OCI-M1 (cell line): ENCODE results near the gene HENMT1.
"Not testable (repeated sequence)": the region's sequence is repeated elsewhere in the genome, so short reads cannot be mapped to it uniquely, and the experiment has no call there.

Experiments used
- DNase-seq: peaks from one replicate; lab custom pipeline; 2025; lab: John Stamatoyannopoulos, UW

Gene HENMT1

DNA sequence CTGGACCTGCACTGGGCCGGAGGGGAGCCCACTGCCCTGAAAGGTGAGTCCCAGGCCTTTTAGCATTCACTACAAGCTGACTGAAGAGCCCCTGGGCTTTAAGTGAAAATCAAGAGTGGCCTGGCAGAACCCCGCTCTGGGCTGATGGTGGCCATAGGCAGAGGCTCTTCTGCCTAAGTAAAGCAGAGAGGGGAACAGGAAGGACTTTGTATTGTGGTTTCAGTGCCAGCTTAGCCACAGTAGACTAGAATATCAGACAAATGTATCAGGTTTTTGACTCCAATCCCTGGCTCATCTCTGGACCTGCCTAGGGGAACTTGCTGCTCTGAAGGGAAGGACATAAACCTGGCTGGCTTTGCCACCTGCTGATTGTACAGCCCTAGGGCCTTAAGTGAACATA, 10.2 kb upstream of the HENMT1 start:
- no peak for DNase-seq

DNA sequence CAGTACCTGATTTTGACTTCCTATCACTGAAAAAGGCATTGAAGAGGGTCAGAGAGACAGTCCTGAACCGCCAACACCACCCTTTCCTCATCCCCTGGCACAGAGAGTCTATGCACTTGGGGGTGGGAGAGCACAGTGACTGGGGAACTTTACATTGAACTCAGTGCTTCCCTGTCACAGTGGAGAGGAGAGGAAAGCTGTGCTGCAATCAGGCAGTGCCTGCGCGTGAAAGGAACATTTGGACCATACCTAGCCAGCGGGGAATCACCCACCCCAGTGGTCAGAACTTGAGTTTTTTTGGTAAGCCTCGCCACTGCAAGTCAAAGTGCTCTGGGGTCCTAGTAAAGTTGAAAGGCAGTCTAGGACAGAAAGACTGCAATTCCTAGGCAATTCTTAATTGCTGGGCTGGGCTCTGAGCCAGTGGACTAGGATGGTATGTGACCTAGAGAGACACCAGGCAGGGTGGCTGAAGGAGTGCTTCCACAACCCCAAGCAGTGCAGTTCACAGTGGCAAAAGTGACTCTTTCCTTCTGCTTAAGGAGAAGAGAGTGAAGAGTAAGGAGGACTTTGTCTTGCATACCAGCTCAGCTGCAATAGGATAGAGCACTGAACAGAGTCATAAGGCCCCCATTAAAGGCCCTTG, 9.4 kb upstream of the HENMT1 start:
- DNase-seq, result no peak

GRCh38 chr1:108669679-108670078, 8.8 kb upstream of the HENMT1 start:
- no peak for DNase-seq

GRCh38 chr1:108668777-108669176, 7.9 kb upstream of the HENMT1 start:
- no peak for DNase-seq

GRCh38 chr1:108667422-108667821, 6.5 kb upstream of the HENMT1 start:
- not testable (repeated sequence) for DNase-seq

- no peak for DNase-seq
Observed at GRCh38 chr1:108665771-108666170, 4.9 kb upstream of the HENMT1 start.

- no peak for DNase-seq
Observed at GRCh38 chr1:108665067-108665466, 4.2 kb upstream of the HENMT1 start.

- peak; percentile 6 for DNase-seq
Observed at GRCh38 chr1:108664481-108664880, 3.6 kb upstream of the HENMT1 start.

DNA sequence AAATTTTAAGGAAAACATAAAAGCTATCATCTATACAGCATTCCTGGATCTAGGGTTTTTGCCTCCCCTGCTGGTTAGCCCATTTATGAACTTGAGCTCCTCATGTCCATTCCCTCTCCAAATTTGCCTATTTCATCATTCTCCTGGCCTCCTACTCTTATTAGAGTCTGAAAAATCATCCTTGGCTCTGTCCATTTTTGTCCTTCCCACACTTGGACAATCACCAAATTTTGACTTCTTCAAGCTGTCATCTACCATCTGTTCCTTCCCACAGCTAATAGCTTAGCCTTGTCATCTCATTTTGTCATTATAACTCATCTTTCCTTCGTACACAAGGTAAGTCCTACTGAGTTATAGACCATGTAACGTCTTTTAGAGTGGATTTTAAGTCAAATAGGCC, 2.2 kb upstream of the HENMT1 start:
- DNase-seq, result no peak

DNA sequence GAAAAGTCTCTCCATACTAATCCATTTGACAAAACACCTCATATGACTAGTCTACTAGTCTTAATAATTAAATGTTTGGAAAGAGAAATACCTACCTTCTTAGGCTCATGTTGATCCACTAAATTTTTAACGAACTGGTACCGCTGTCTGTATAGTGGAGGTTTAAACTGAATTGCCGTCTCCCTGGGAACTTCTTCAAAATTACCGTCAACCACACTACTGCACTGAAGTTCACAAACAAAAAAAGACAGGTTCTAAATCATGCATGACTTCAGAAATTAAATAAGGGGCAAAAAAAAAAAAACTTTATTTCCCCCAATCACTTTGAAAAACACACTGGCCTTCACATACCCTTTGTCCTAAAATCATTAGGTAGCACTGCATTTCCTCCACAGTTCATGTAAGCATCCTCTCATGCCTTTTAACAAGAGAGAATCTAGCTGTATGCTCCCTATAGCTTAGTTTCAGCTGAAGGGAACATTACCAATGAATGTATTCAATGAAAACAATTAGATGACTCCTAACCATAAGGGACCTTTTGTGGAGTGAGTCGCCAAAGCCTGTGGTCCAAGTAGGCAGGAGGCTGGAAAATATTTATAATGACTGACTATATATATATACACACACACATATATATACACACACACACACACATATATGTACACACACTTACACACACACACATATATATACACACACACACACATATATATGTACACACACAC, 3.4 kb downstream of the HENMT1 start:
- DNase-seq, result no peak

DNA sequence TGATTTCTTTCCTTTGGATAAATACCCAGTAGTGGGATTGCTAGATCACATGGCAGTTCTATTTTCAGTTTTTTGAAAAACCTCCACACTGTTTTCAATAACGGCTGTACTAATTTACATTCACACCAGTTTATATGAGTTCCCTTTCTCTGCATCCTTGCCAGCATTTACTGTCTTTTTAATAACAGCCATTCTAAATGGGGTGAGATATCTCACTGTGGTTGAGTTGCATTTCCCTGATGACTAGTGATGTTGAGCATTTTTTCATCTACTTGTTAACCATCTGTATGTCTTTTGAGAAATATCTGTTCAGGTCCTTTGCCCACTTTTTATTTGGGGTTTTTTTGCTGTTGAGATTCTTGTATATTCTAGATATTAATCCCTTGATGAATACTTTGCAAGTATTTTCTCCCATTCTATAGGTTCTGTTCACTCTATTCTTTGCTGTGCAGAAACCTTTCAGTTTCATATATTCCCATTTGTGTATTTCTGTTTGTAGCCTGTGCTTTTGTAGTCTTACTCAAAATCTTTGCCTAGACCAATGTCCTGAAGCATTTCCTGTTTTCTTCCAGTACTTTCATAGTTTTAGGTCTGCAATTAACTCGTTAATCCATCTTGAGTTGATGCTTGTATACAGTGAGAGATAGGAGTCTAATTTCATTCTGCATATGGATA, 7.3 kb downstream of the HENMT1 start:
- DNase-seq, result no peak

- DNase-seq, result peak; percentile 92
Observed at GRCh38 chr1:108646648-108647269, 14.1 kb downstream of the HENMT1 start.

DNA sequence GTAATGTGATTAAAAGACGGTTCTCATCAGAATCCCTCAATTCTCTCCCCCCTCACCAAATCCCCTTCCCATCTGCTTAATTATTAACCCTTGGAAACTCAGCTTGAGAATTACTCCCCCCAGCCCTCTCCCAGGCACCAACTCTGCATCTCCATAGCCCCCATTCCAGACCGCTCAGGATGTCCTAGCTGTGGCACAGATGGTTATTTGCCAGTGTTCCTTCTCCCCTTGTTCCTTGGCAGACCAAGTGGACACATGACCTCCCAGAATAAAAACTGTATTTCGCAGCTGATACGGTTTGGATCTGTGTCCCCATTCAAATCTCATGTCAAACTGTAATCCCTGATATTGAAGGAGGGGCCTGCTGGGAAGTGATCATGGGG, 14.6 kb downstream of the HENMT1 start:
- DNase-seq, result no peak

GRCh38 chr1:108645564-108646184, 15.2 kb downstream of the HENMT1 start:
- no peak for DNase-seq

DNA sequence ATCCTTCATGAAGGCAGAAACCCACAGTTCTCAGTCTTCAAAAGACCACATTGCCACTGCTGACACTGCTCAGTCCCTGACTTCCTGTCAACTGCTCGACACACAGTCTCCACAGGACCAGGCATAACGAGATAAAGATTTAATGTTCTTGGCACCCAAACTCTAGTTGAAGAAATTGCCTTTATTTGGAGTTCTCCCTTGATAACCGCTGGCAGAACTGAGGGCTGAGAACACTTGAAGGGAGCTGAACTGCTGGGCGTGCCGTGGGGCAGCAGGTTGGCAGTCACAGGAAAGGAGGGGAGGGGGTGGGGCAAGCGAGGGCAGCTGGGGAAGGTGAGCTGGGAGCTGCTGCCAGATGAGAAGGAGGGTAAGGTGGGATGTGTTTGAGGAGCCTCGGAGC, 15.9 kb downstream of the HENMT1 start:
- DNase-seq, result peak; percentile 24

DNA sequence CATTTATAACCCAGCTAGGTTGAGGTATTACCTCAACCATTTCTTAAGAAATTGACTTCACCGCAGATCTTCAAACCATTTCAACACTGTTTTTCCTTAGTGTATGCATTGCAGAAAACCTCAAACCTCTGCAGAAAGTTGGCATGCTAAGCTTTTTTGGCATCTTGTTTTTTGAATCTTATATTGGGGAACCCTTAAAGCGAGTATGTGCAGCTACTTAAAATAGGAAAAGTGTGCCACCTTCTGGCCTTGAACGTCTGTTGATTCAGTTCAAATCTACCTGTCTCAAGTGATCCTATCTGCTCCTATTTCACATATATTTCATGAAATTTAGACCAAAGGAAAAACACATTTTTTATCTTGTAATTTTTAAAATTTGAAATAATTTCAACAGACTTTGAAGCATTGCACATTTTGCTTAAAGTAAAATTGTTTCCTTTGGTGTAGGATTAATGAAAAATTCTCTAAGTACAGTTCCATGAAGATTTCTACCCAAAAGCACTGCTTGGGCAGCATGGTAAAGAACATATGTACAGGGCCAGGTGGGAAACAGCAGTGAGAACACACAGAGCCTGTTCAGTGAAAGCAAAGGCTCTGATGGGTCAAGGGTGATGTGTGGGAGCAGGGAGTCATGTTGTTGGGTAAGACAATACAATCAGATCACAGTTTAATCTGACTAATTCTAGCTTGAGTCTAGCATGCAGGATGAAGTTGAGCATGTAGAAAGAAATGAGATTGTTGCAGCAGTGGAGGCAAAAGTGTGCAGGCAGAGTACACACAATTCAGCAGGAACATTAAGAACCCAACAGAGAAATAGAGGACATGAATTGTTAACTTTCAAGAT, 17.2 kb downstream of the HENMT1 start:
- DNase-seq, result peak; percentile 75

DNA sequence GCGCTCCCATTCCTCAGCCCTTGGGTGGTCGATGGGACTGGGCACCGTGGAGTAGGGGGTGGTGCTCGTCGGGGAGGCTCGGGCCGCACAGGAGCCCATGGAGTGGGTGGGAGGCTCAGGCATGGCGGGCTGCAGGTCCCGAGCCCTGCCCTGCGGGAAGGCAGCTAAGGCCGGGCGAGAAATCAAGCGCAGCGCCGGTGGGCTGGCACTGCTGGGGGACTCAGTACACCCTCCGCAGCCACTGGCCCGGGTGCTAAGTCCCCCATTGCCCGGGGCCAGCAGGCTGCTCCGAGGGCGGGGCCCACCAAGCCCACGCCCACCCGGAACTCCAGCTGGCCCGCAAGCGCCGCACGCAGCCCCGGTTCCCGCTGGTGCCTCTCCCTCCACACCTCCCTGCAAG, 20.0 kb downstream of the HENMT1 start:
- not testable (repeated sequence) for DNase-seq

DNA sequence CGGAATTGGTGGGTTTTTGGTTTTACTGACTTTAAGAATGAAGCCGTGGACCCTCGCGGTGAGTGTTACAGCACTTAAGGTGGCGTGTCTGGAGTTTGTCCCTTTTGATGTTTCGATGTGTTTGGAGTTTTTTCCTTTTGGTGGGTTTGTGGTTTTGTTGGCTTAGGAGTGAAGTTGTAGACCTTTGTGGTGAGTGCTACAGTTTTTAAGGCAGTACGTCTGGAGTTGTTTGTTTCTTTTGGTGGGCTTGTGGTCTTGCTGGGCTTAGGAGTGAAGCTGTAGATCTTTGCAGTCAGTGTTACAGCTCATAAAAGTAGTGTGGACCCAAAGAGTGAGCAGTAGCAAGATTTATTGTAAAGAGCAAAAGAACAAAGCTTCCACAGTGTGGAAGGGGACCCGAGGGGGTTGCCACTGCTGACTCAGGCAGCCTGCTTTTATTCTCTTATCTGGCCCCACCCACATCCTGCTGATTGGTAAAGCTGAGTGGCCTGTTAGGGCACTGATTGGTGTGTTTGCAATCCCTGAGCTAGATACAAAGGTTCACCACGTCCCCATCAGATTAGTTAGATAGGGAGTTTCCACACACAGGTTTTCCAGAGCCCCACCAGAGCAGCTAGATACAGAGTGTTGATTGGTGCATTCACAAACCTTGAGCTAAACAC, 20.9 kb downstream of the HENMT1 start:
- DNase-seq, result peak; percentile 22

DNA sequence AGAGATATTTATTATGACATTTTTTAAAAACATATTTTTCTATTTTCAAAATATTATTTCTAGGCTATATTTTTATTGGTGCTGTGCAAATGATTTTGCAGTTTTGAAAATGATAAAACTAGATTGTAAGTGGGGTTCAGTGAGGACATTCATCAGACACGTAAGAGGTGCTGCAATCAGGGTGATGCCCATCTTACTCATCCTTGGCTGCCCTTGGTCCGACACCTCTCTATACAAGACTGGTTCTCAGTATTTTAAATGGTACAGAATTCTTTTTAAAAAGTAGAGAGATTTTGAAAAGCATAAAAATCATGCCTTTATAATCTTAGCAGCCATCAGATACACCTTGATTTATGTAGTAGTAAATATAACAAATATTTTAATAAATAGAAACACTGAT, 24.0 kb downstream of the HENMT1 start:
- DNase-seq, result no peak

DNA sequence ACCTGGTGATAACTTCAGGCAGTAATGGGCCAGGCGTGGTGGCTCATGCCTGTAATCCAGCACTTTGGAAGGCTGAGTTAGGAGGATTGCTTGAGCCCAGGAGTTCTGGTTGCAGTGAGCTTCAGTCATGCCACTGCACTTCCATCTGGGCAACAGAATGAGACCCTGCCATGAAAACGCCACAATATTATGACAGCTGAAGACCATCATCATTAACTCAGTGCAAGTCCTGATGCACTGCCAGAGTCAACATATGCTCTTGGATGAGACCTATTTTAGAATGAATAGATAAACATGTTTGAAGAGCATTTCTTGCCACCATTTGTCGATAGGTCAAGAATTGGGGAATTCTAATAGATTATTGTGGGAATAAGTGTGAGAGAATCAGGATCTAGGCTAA, 26.4 kb downstream of the HENMT1 start:
- no peak for DNase-seq

- DNase-seq, result no peak
Observed at GRCh38 chr1:108628665-108629064, 32.2 kb downstream of the HENMT1 start.
